ENCODE measurements around the gene NCDN.

Gene NCDN

GRCh38 chr1:35524106-35524505, 33.5 kb upstream of the NCDN start:
- no peak for TF ChIP-seq CTCF (IDR thresholded peaks at IDR 0.05; ENCODE audit: control insufficient read depth, extremely low read depth, insufficient read depth)
- DNase-seq (ENCODE audit: low read depth) = no peak
- H3K4me3 ChIP-seq (ENCODE audit: low read depth, low read length) = no peak overlapping the region

- no peak overlapping the region for H3K4me3 ChIP-seq (ENCODE audit: low read depth, low read length)
- no peak for TF ChIP-seq CTCF (IDR thresholded peaks at IDR 0.05; ENCODE audit: control insufficient read depth, extremely low read depth, insufficient read depth)
- no peak for DNase-seq (ENCODE audit: low read depth)
Observed at GRCh38 chr1:35530168-35530567, 27.4 kb upstream of the NCDN start.

GRCh38 chr1:35530946-35531345, 26.7 kb upstream of the NCDN start:
- DNase-seq (ENCODE audit: low read depth) = no peak
- H3K4me3 ChIP-seq (ENCODE audit: low read depth, low read length) = no peak overlapping the region
- TF ChIP-seq CTCF (IDR thresholded peaks at IDR 0.05; ENCODE audit: control insufficient read depth, extremely low read depth, insufficient read depth) = no peak

- H3K4me3 ChIP-seq (ENCODE audit: low read depth, low read length) = no peak overlapping the region
- DNase-seq (ENCODE audit: low read depth) = no peak
- no peak for TF ChIP-seq CTCF (IDR thresholded peaks at IDR 0.05; ENCODE audit: control insufficient read depth, extremely low read depth, insufficient read depth)
Observed at GRCh38 chr1:35531368-35531767, 26.2 kb upstream of the NCDN start.

GRCh38 chr1:35532497-35533223, 24.9 kb upstream of the NCDN start:
- no peak for TF ChIP-seq CTCF (IDR thresholded peaks at IDR 0.05; ENCODE audit: control insufficient read depth, extremely low read depth, insufficient read depth)
- no peak for DNase-seq (ENCODE audit: low read depth)
- H3K4me3 ChIP-seq (ENCODE audit: low read depth, low read length) = no peak overlapping the region

- no peak for DNase-seq (ENCODE audit: low read depth)
- H3K4me3 ChIP-seq (ENCODE audit: low read depth, low read length) = no peak overlapping the region
- no peak for TF ChIP-seq CTCF (IDR thresholded peaks at IDR 0.05; ENCODE audit: control insufficient read depth, extremely low read depth, insufficient read depth)
Observed at GRCh38 chr1:35533586-35533985, 24.0 kb upstream of the NCDN start.

- no peak for TF ChIP-seq CTCF (IDR thresholded peaks at IDR 0.05; ENCODE audit: control insufficient read depth, extremely low read depth, insufficient read depth)
- no peak for DNase-seq (ENCODE audit: low read depth)
- H3K4me3 ChIP-seq (ENCODE audit: low read depth, low read length) = no peak overlapping the region
Observed at GRCh38 chr1:35535243-35535642, 22.4 kb upstream of the NCDN start.

All from LNCaP clone FGC (cell line).